SK-MEL-5 (cell line): ENCODE data around the gene NOS1AP. TPM values are rescaled to one million over a fixed set of nuclear protein-coding genes. Genes with fewer than 3 reads are reported as not detected.
"Not testable (repeated sequence)": the region's sequence is repeated elsewhere in the genome, so short reads cannot be mapped to it uniquely, and the experiment has no call there.

Source experiments
- DNase-seq: peaks from one replicate; pipeline ENCODE4 v3.0.0-alpha.2; 2016; ENCODE audit warnings: low read depth, low spot score
- in situ Hi-C: cut with HindIII; loops from 2 replicates; pipeline ENCODE4 v1.10.0; 2016; ENCODE audit warnings: low sequenced_read_pairs, high pct_unique_total_duplicates, low pct_unique_long_range_greater_than_20kb
- total RNA-seq: library from RNA; depleted of rRNA; stranded (reverse); fragments of >200 nt; shearing (Covaris generic); gene quantifications from 2 replicates; pipeline ENCODE4 v1.2.3, GENCODE V29; 2014

Gene NOS1AP
- total RNA-seq, 1 experiment from 2014 or later: 0.29 TPM

- in situ Hi-C loops: no loop called here
- DNase-seq: no peak
These were observed 265.6 kb downstream of the NOS1AP start for GRCh38 chr1:162335126-162335525.

GRCh38 chr1:162336621-162337285, 267.3 kb downstream of the NOS1AP start:
- in situ Hi-C loops: no loop called here
- DNase-seq: no peak

GRCh38 chr1:162342452-162342983, 273.0 kb downstream of the NOS1AP start:
- in situ Hi-C loops: no loop called here
- no peak for DNase-seq

- DNase-seq: no peak
- in situ Hi-C loops: no loop called here
These were observed 274.0 kb downstream of the NOS1AP start for GRCh38 chr1:162343470-162343869.

GRCh38 chr1:162347281-162347680, 277.8 kb downstream of the NOS1AP start:
- in situ Hi-C loops: no loop called here
- no peak for DNase-seq

GRCh38 chr1:162349635-162350330, 280.3 kb downstream of the NOS1AP start:
- in situ Hi-C loops: no loop called here
- no peak for DNase-seq

GRCh38 chr1:162351246-162351842, 281.9 kb downstream of the NOS1AP start:
- no peak for DNase-seq
- in situ Hi-C loops: no loop called here

GRCh38 chr1:162351874-162352273, 282.4 kb downstream of the NOS1AP start:
- DNase-seq, in situ Hi-C loops: not testable (repeated sequence)

- in situ Hi-C loops: no loop called here
- DNase-seq: no peak
These were observed 283.6 kb downstream of the NOS1AP start for GRCh38 chr1:162353078-162353477.

GRCh38 chr1:162353702-162354101, 284.2 kb downstream of the NOS1AP start:
- in situ Hi-C loops: no loop called here
- DNase-seq: no peak

- peak; percentile 57 for DNase-seq
- in situ Hi-C loops: no loop called here
These were observed 288.3 kb downstream of the NOS1AP start for GRCh38 chr1:162357681-162358266.

- DNase-seq: no peak
- in situ Hi-C loops: no loop called here
These were observed 289.4 kb downstream of the NOS1AP start for GRCh38 chr1:162358928-162359327.

- DNase-seq: no peak
- in situ Hi-C loops: no loop called here
These were observed 290.2 kb downstream of the NOS1AP start for GRCh38 chr1:162359523-162360236.

GRCh38 chr1:162360237-162360873, 290.9 kb downstream of the NOS1AP start:
- no peak for DNase-seq
- in situ Hi-C loops: no loop called here

GRCh38 chr1:162360874-162361260, 291.4 kb downstream of the NOS1AP start:
- DNase-seq: no peak
- in situ Hi-C loops: no loop called here

GRCh38 chr1:162361349-162361748, 291.9 kb downstream of the NOS1AP start:
- in situ Hi-C loops: no loop called here
- DNase-seq: no peak

GRCh38 chr1:162363823-162364222, 294.3 kb downstream of the NOS1AP start:
- DNase-seq: no peak
- in situ Hi-C loops: no loop called here
